ENCODE data around the gene ZNF536.

DNA sequence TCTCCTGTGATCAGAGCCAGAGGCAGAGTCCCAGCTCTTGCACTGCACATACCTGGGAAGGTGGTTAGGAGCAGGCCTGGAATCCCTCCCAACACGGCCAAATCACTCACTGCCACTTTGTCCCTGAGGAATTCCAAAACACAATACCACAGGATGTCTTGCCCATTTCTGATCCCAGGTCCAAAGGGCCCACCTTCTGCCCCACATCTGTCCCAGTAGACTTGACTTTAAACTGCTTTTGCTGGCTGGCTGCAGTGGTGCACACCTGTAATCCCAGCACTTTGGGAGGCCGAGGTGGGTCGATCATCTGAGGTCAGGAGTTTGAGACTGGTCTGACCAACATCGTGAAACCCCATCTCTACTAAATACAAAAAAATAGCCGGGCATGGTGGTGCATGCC is 18.9 kb downstream of the ZNF536 start:
- TF ChIP-seq, protein P1, sequence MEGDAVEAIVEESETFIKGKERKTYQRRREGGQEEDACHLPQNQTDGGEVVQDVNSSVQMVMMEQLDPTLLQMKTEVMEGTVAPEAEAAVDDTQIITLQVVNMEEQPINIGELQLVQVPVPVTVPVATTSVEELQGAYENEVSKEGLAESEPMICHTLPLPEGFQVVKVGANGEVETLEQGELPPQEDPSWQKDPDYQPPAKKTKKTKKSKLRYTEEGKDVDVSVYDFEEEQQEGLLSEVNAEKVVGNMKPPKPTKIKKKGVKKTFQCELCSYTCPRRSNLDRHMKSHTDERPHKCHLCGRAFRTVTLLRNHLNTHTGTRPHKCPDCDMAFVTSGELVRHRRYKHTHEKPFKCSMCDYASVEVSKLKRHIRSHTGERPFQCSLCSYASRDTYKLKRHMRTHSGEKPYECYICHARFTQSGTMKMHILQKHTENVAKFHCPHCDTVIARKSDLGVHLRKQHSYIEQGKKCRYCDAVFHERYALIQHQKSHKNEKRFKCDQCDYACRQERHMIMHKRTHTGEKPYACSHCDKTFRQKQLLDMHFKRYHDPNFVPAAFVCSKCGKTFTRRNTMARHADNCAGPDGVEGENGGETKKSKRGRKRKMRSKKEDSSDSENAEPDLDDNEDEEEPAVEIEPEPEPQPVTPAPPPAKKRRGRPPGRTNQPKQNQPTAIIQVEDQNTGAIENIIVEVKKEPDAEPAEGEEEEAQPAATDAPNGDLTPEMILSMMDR (IDR thresholded peaks at IDR 0.05) = no peak
- TF ChIP-seq POLR2A (IDR thresholded peaks at IDR 0.05) = no peak
